ENCODE data around the gene OR2AE1. TPM values are rescaled to one million over a fixed set of nuclear protein-coding genes. Genes with fewer than 3 reads are reported as not detected.

Gene OR2AE1
- total and polyA plus RNA-seq, 2 of the 13 experiments (the other 11 are each of a cell fraction or from before 2014, with no cell fraction given), result not detected

Small RNA genes within 50 kb of the gene (small RNA-seq; reads per million reads assigned to genes)
- gene AC011904.1 (ENCODE audit: insufficient read depth in 2 of 3, insufficient read length in 3 of 3, low read depth in 2 of 3, low replicate concordance in 1 of 3) (0 reads per million in 3 experiments), gene CYP3A52P (ENCODE audit: insufficient read depth in 2 of 3, insufficient read length in 3 of 3, low read depth in 2 of 3, low replicate concordance in 1 of 3) (0 reads per million in 3 experiments)

Other genes with a start within 250 kb of the OR2AE1 start
- gene CYP3A5, start 197.0 kb downstream of the OR2AE1 start, total RNA-seq (2016; rRNA removed; fragmentation: Illumina TruSeq; extraction: Trizol), result 1.7 and 5.7 TPM in 2 replicates
- 9.3 and 9.6 TPM in 2 replicates for gene CYP3A5, start 197.0 kb downstream of the OR2AE1 start, polyA plus RNA-seq (2011; rRNA removed)
- gene CYP3A7, start 141.8 kb downstream of the OR2AE1 start, total RNA-seq (2016; rRNA removed; fragmentation: Illumina TruSeq; extraction: Trizol), result 6.4 and 6.6 TPM in 2 replicates
- gene CYP3A7, start 141.8 kb downstream of the OR2AE1 start, polyA plus RNA-seq (2011; rRNA removed), result 5.7 and 5.8 TPM in 2 replicates
- 0.11 and 0.35 TPM in 2 replicates for gene CYP3A4, start 92.8 kb downstream of the OR2AE1 start, total RNA-seq (2016; rRNA removed; fragmentation: Illumina TruSeq; extraction: Trizol)
- gene CYP3A4, start 92.8 kb downstream of the OR2AE1 start, polyA plus RNA-seq (2011; rRNA removed), result 0.07 and 0.24 TPM in 2 replicates
- 0.55 and 3.1 TPM in 2 replicates for gene CYP3A43, start 49.0 kb downstream of the OR2AE1 start, total RNA-seq (2016; rRNA removed; fragmentation: Illumina TruSeq; extraction: Trizol)
- 2.3 and 2.4 TPM in 2 replicates for gene CYP3A43, start 49.0 kb downstream of the OR2AE1 start, polyA plus RNA-seq (2011; rRNA removed)
- gene TRIM4, start 42.5 kb upstream of the OR2AE1 start, total RNA-seq (2016; rRNA removed; fragmentation: Illumina TruSeq; extraction: Trizol), result 21.7 and 25.1 TPM in 2 replicates
- 16.6 and 17.6 TPM in 2 replicates for gene TRIM4, start 42.5 kb upstream of the OR2AE1 start, polyA plus RNA-seq (2011; rRNA removed)
- 0.66 and 0.75 TPM in 2 replicates for gene GJC3, start 52.6 kb upstream of the OR2AE1 start, total RNA-seq (2016; rRNA removed; fragmentation: Illumina TruSeq; extraction: Trizol)
- gene GJC3, start 52.6 kb upstream of the OR2AE1 start, polyA plus RNA-seq (2011; rRNA removed), result 1.4 TPM in 2 replicates
- 37.9 and 93.8 TPM in 2 replicates for gene AZGP1, start 99.0 kb upstream of the OR2AE1 start, total RNA-seq (2016; rRNA removed; fragmentation: Illumina TruSeq; extraction: Trizol)
- gene AZGP1, start 99.0 kb upstream of the OR2AE1 start, polyA plus RNA-seq (2011; rRNA removed), result 229 and 265 TPM in 2 replicates
- 60.6 and 64.5 TPM in 2 replicates for gene ZKSCAN1, start 138.6 kb upstream of the OR2AE1 start, total RNA-seq (2016; rRNA removed; fragmentation: Illumina TruSeq; extraction: Trizol)
- gene ZKSCAN1, start 138.6 kb upstream of the OR2AE1 start, polyA plus RNA-seq (2011; rRNA removed), result 46.0 and 46.4 TPM in 2 replicates
- gene ZSCAN21, start 172.7 kb upstream of the OR2AE1 start, total RNA-seq (2016; rRNA removed; fragmentation: Illumina TruSeq; extraction: Trizol), result 10.0 and 11.8 TPM in 2 replicates
- gene ZSCAN21, start 172.7 kb upstream of the OR2AE1 start, polyA plus RNA-seq (2011; rRNA removed), result 7.0 and 8.5 TPM in 2 replicates
- gene ZNF3, start 204.7 kb upstream of the OR2AE1 start, total RNA-seq (2016; rRNA removed; fragmentation: Illumina TruSeq; extraction: Trizol), result 53.2 and 56.9 TPM in 2 replicates
- 29.1 and 33.7 TPM in 2 replicates for gene ZNF3, start 204.7 kb upstream of the OR2AE1 start, polyA plus RNA-seq (2011; rRNA removed)
- 33.4 and 64.4 TPM in 2 replicates for gene COPS6, start 211.9 kb upstream of the OR2AE1 start, total RNA-seq (2016; rRNA removed; fragmentation: Illumina TruSeq; extraction: Trizol)
- gene COPS6, start 211.9 kb upstream of the OR2AE1 start, polyA plus RNA-seq (2011; rRNA removed), result 117 and 124 TPM in 2 replicates
- 214 and 229 TPM in 2 replicates for gene MCM7, start 224.4 kb upstream of the OR2AE1 start, total RNA-seq (2016; rRNA removed; fragmentation: Illumina TruSeq; extraction: Trizol)
- 74.6 and 84.5 TPM in 2 replicates for gene MCM7, start 224.4 kb upstream of the OR2AE1 start, polyA plus RNA-seq (2011; rRNA removed)
- gene AP4M1, start 224.6 kb upstream of the OR2AE1 start, total RNA-seq (2016; rRNA removed; fragmentation: Illumina TruSeq; extraction: Trizol), result 8.2 and 9.7 TPM in 2 replicates
- 6.0 and 6.3 TPM in 2 replicates for gene AP4M1, start 224.6 kb upstream of the OR2AE1 start, polyA plus RNA-seq (2011; rRNA removed)
- gene TAF6, start 242.3 kb upstream of the OR2AE1 start, total RNA-seq (2016; rRNA removed; fragmentation: Illumina TruSeq; extraction: Trizol), result 18.8 and 25.6 TPM in 2 replicates
- gene TAF6, start 242.3 kb upstream of the OR2AE1 start, polyA plus RNA-seq (2011; rRNA removed), result 12.6 and 12.9 TPM in 2 replicates
- gene CNPY4, start 242.6 kb upstream of the OR2AE1 start, total RNA-seq (2016; rRNA removed; fragmentation: Illumina TruSeq; extraction: Trizol), result 5.4 and 12.7 TPM in 2 replicates
- 6.2 TPM in 2 replicates for gene CNPY4, start 242.6 kb upstream of the OR2AE1 start, polyA plus RNA-seq (2011; rRNA removed)
- 1.8 and 2.1 TPM in 2 replicates for gene MBLAC1, start 249.9 kb upstream of the OR2AE1 start, total RNA-seq (2016; rRNA removed; fragmentation: Illumina TruSeq; extraction: Trizol)
- 0.79 and 0.88 TPM in 2 replicates for gene MBLAC1, start 249.9 kb upstream of the OR2AE1 start, polyA plus RNA-seq (2011; rRNA removed)